Small intestine (tissue), 4 donors: ENCODE data around the gene GSX2. TPM values are rescaled to one million over a fixed set of nuclear protein-coding genes. Genes with fewer than 3 reads are reported as not detected.

Source experiments
- polyA plus RNA-seq, 4 donors: library from polyadenylated mRNA; stranded (reverse) in 3 of 4; unstranded in 1 of 4; fragments of 200-250 nt in 3 of 4; fragments of 120-200 nt in 1 of 4; gene quantifications; one replicate each; pipeline versions ENCODE4 v1.2.1 to v1.2.3, GENCODE V29; 2013
- donor health status: healthy with polysubstance abuse.
- donor health status: Bipolar disorder and iron deficiency.
- donor health status: healthy.

Gene GSX2
- polyA plus RNA-seq, 4 donors = not detected

Other genes starting within 250 kb of the GSX2 start
- 10 to 100 TPM; 12.5 to 26.2 (median 19.8) TPM for gene CHIC2, start 35.6 kb upstream of the GSX2 start, polyA plus RNA-seq
- gene PDGFRA, start 129.1 kb downstream of the GSX2 start, polyA plus RNA-seq = 10 to 100 TPM in 2 of 4 donors, 1 to 10 TPM in 1, under 1 TPM in 1; 0.67 to 73.7 (median 7.7) TPM